ENCODE data around the gene GABRR1.

DNA sequence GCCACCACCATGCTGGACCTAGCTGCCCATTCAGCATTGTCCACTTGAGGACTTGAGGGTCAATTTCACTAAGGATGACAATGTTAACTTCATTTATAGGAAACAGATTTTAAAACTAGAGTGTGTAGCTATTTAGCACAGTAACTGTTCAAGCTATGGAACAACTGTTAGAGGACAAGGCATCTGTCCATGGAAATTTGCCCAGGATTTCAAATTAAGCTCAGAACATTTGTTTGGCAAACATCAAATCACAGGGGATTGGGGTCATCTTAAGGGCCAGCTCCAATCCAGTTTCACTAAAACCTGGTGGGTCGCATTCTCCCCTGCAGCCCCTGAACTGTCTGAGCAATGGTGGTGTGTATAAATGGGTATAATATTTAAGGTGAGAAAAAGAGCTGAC, 36.2 kb downstream of the GABRR1 start:
- TF ChIP-seq, protein P1, sequence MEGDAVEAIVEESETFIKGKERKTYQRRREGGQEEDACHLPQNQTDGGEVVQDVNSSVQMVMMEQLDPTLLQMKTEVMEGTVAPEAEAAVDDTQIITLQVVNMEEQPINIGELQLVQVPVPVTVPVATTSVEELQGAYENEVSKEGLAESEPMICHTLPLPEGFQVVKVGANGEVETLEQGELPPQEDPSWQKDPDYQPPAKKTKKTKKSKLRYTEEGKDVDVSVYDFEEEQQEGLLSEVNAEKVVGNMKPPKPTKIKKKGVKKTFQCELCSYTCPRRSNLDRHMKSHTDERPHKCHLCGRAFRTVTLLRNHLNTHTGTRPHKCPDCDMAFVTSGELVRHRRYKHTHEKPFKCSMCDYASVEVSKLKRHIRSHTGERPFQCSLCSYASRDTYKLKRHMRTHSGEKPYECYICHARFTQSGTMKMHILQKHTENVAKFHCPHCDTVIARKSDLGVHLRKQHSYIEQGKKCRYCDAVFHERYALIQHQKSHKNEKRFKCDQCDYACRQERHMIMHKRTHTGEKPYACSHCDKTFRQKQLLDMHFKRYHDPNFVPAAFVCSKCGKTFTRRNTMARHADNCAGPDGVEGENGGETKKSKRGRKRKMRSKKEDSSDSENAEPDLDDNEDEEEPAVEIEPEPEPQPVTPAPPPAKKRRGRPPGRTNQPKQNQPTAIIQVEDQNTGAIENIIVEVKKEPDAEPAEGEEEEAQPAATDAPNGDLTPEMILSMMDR (conservative IDR thresholded peaks at IDR 0.05; ENCODE audit: low read depth in 2 of 2), result no peak
- TF ChIP-seq POLR2AphosphoS5 (IDR thresholded peaks at IDR 0.05; ENCODE audit: low read depth) (no peak), EZH2phosphoT487 (IDR thresholded peaks at IDR 0.05; ENCODE audit: unreplicated experiment) (no peak), ZNF114 (CRISPR knock-in tag; IDR thresholded peaks at IDR 0.05) (no peak)
- TF ChIP-seq, protein P2, sequence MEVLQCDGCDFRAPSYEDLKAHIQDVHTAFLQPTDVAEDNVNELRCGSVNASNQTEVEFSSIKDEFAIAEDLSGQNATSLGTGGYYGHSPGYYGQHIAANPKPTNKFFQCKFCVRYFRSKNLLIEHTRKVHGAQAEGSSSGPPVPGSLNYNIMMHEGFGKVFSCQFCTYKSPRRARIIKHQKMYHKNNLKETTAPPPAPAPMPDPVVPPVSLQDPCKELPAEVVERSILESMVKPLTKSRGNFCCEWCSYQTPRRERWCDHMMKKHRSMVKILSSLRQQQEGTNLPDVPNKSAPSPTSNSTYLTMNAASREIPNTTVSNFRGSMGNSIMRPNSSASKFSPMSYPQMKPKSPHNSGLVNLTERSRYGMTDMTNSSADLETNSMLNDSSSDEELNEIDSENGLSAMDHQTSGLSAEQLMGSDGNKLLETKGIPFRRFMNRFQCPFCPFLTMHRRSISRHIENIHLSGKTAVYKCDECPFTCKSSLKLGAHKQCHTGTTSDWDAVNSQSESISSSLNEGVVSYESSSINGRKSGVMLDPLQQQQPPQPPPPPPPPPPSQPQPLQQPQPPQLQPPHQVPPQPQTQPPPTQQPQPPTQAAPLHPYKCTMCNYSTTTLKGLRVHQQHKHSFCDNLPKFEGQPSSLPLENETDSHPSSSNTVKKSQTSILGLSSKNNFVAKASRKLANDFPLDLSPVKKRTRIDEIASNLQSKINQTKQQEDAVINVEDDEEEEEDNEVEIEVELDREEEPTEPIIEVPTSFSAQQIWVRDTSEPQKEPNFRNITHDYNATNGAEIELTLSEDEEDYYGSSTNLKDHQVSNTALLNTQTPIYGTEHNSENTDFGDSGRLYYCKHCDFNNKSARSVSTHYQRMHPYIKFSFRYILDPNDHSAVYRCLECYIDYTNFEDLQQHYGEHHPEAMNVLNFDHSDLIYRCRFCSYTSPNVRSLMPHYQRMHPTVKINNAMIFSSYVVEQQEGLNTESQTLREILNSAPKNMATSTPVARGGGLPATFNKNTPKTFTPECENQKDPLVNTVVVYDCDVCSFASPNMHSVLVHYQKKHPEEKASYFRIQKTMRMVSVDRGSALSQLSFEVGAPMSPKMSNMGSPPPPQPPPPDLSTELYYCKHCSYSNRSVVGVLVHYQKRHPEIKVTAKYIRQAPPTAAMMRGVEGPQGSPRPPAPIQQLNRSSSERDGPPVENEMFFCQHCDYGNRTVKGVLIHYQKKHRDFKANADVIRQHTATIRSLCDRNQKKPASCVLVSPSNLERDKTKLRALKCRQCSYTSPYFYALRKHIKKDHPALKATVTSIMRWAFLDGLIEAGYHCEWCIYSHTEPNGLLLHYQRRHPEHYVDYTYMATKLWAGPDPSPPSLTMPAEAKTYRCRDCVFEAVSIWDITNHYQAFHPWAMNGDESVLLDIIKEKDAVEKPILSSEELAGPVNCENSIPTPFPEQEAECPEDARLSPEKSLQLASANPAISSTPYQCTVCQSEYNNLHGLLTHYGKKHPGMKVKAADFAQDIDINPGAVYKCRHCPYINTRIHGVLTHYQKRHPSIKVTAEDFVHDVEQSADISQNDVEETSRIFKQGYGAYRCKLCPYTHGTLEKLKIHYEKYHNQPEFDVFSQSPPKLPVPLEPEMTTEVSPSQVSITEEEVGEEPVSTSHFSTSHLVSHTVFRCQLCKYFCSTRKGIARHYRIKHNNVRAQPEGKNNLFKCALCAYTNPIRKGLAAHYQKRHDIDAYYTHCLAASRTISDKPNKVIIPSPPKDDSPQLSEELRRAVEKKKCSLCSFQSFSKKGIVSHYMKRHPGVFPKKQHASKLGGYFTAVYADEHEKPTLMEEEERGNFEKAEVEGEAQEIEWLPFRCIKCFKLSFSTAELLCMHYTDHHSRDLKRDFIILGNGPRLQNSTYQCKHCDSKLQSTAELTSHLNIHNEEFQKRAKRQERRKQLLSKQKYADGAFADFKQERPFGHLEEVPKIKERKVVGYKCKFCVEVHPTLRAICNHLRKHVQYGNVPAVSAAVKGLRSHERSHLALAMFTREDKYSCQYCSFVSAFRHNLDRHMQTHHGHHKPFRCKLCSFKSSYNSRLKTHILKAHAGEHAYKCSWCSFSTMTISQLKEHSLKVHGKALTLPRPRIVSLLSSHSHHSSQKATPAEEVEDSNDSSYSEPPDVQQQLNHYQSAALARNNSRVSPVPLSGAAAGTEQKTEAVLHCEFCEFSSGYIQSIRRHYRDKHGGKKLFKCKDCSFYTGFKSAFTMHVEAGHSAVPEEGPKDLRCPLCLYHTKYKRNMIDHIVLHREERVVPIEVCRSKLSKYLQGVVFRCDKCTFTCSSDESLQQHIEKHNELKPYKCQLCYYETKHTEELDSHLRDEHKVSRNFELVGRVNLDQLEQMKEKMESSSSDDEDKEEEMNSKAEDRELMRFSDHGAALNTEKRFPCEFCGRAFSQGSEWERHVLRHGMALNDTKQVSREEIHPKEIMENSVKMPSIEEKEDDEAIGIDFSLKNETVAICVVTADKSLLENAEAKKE (CRISPR knock-in tag; IDR thresholded peaks at IDR 0.05), result no peak
- TF ChIP-seq, protein P3, sequence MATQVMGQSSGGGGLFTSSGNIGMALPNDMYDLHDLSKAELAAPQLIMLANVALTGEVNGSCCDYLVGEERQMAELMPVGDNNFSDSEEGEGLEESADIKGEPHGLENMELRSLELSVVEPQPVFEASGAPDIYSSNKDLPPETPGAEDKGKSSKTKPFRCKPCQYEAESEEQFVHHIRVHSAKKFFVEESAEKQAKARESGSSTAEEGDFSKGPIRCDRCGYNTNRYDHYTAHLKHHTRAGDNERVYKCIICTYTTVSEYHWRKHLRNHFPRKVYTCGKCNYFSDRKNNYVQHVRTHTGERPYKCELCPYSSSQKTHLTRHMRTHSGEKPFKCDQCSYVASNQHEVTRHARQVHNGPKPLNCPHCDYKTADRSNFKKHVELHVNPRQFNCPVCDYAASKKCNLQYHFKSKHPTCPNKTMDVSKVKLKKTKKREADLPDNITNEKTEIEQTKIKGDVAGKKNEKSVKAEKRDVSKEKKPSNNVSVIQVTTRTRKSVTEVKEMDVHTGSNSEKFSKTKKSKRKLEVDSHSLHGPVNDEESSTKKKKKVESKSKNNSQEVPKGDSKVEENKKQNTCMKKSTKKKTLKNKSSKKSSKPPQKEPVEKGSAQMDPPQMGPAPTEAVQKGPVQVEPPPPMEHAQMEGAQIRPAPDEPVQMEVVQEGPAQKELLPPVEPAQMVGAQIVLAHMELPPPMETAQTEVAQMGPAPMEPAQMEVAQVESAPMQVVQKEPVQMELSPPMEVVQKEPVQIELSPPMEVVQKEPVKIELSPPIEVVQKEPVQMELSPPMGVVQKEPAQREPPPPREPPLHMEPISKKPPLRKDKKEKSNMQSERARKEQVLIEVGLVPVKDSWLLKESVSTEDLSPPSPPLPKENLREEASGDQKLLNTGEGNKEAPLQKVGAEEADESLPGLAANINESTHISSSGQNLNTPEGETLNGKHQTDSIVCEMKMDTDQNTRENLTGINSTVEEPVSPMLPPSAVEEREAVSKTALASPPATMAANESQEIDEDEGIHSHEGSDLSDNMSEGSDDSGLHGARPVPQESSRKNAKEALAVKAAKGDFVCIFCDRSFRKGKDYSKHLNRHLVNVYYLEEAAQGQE (IDR thresholded peaks at IDR 0.05; ENCODE audit: unreplicated experiment), result no peak
